Activated effector memory CD4-positive, alpha-beta T cell treated with anti-CD3 and anti-CD28 coated beads, Interleukin-2, amount 50 U/mL, for 16 hours (primary cell): ENCODE results near the gene GNL2.
"Not testable (repeated sequence)": the region's sequence is repeated elsewhere in the genome, so short reads cannot be mapped to it uniquely, and the experiment has no call there.

ENCODE experiments used
- DNase-seq: peaks from one replicate; pipeline ENCODE4 v3.0.0-alpha.2; 2020

GNL2 gene

DNA sequence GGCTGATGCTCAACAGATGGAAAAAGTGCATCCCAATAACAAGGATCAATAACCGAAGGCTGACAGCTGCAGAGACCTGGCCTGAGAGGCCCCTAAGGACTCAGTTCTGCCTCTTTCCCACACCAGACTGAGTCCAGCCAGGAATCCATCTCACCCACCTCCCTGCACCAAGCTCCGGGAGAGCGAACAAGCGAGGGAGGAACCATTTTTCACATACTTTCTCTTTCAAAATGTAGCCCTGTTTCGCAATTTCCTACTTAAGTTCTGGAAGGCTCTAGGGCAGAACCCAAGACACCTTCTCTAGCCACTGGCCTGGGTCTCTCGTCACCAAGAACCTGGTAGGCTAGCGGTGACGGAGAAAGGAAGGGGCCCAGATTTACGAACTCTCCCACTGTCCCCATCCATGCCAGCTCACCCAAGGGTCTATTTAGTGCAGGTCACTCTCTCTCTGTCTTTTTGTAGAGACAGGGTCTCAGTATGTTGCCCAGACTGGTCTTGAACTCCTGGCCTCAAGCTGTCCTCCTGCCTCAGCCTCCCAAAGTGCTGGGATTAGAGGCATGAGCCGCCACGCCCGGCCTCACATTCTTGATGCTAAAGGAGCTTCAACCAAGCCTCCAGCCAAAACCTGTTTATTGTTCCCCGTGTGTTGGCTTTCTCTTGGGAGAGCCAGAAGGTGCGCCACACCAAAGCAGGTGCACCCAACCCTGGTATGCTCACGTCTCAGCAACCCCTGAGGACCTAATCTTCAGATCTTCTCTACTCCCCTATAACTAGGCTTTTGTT lies 10.9 kb upstream of the GNL2 start:
- DNase-seq = no peak

DNA sequence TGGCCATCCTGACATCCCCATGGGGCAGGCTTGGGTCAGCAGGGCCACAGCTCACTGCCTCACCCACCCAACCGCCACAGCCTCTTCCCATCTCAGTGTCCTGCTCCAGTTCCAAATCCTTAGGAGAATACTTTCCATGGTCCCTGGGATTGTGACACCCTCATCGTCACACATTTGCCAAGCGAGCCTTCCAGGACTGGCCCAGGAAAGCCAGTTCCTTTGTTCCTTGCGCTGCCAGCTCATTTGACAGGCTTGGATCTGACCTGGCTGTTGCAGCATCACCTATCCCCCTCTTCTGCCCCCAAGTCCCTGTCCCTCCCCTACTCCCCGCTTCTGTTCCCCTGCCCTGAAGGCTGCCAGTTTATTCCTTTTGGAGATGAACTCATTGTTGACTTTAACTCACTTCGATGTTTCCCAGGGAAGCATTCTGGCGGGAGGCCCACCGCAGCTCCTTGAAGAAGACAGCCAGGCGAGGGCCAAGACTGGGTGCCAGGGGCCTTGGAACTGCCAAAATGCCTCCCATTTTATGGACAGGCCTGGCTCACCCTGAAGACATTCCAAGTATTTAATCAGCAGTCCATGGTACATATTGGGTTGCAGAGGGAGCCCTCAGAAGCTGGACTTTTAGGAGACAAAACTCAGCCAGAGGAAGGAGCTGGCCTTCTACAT lies 10.2 kb upstream of the GNL2 start:
- DNase-seq = no peak

DNA sequence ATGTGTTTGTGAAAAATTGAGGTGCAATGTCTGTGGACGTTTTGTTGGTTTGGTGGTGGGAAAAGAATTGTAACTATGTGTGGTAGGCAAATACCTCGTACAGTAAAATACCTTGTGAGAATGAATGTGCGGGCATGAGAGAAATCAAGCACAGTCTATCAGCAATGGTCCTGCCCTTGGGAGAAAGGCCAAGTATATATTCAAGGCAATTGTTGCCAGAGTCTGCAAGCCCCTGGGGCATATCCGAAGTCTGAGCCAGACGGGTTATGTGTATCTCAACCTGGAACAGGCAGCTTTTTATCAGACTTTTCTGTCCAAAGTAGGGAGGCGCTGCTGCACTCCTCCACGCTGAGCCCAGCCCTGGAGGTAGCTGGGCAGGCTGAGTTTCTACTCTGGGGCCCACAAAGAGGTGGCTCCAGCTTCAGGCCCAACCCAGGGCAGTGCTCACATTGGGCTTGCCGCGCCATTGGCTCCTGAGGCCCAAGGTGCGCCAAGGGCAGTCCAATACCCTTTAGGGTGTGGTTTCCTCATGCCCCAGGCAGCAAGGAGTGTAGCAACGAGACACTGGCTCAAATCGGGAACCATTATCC lies 9.4 kb upstream of the GNL2 start:
- no peak for DNase-seq

DNA sequence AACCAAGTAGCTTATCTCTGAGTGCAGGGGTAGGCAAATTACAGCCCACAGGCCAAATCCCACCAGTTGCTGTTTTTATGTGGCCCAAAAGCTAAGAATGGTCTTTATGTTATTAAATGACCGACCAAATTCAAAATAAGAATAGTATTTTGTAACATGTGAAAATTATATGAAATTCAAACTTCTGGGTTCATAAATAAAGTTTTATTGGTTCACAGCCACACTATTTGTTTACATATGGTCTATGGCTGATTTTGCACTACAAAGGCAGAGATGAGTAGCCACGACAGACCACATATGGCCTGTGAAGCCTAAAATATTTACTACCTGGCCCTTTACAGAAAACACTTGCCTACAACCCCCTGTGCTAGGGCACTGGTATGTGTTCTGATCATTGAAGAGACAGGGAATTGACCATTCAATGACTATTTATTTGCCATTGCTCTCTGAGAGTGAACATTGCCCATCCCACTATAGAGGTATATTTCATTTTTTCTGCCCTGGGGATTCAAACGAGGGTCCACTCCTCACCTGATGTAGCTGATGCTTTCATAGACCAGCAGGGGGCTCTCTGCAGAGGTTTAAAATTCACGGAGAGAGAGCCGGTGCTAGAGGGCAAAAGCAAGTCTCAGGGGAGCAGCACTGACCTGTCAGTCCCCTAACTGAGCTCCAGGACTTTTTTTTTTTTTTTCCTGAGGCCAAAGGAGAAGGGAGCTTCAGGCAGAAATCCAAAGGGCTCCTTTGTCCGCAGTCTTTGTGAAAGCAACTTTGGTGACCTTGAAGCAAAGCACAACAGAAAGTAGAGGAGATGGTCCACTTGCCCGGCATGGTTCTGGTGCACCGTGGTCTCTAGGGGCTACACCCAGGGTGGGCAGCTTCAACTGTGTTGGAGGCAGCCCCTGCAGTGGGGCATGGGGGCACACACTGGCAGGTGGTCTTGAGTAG lies 7.3 kb upstream of the GNL2 start:
- peak; percentile 70 for DNase-seq

DNA sequence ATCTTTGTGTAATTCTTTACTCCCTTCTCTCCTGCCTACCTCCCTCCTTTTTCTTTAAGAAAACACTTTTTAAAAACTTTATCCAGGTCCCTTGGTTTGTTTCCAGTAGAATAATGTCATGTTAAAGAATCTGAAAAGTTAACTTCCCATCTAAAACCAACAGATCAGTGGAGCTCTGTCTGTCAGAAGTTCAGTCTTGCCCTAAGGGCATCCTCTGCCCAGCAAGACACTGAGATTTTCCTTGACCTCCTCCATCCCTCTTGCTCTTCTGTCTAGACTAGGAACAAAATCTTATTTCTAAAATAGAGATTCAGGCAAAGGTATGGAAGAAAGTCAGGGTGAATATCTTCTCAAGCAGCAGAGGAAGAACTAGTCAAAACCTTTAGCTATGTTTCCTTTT lies 5.7 kb upstream of the GNL2 start:
- no peak for DNase-seq

DNA sequence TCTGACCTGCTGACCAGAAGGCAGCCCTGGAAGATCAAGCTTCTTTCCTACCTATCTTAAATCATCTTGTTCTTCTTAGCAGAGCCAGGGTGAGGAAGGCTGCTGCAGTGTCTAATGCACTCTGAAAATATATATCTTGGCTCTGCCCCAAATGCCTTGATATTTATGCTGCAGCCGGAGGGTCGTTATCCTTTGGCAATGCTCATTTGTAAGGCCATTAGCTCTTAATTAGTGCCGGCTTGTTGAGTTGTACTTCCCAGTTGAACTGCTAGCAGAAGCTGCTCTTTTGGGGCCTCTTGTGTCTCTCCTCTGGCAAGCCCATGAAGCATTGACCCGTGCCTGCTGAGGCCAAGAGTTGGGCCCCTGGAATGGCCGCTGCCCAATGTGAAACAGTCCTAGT lies 4.2 kb upstream of the GNL2 start:
- DNase-seq = no peak

DNA sequence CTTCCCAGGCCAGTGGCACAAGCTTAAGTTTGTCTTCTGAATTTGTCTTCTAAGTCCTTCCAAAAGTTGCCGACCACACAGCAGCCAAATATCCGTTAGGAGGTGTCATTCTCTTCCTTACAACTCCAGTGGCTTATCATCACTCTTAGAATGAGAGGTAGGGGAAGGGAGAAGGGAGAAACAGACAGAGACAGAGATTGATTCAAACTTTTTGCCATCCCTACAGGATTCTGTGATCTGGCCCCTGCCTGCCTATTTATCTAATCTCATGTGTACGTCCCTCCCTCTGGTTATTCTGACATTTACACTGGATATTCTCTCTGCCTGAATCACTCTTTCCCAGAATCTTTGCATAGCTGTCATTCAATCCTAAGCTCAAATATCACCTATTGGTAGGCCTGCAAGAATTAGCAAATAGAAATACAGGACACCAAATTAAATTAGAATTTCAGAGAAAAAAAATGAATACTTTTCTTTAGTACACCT lies 488 bp upstream of the GNL2 start:
- no peak for DNase-seq

DNA sequence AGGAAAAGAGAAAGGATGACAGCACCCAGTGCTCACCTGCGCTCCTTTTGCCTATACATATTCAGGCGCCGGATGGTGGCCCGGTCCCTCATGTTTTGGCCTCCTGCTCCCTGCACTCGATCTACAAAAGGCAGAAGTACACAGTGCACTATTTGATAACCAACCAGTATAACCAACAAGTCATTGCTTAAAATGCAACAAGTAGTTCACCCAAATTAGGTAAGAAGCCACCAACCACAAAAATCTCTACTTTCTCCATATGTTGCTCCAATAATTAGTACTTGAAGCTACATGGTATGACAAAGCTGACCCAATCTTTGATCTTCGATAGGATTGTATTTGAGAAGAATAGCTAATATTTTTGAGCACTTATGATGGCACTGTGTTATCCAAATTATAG lies 2.0 kb downstream of the GNL2 start:
- no peak for DNase-seq

DNA sequence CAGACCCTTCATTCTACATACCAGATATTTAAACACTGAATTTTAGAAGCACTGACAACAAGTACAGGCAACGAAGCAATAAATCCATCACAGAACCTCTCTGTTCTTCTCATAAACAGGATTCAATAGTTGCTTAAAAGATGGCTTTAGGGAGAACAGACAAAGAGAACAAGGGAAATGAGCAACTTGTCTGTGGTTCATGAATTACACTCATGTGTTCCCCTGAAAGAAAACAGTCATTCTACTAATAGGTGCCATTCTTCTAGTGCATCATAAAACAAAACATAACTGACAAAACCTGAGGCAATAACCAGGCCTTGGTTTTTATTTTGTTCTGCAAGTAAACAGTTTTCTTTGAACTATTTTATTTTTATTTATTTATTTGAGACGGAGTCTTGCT lies 6.8 kb downstream of the GNL2 start:
- DNase-seq = no peak

DNA sequence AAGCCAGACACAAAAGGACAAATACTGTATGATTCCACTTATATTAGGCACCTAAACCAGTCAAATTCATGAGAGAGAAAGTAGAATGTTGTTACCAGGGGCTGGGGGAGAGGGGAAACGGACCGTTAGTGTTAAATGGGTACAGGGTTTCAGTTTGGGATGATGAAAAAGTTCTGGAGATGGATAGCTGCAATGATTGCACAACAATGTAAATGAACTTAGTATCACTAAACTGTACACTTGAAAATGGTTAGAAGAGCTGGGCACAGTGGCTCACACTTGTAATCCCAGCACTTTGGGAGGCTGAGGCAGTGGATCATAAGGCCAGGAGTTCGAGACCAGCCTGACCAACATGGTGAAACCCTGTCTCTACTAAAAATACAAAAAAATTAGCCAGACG lies 11.2 kb downstream of the GNL2 start:
- not testable (repeated sequence) for DNase-seq

DNA sequence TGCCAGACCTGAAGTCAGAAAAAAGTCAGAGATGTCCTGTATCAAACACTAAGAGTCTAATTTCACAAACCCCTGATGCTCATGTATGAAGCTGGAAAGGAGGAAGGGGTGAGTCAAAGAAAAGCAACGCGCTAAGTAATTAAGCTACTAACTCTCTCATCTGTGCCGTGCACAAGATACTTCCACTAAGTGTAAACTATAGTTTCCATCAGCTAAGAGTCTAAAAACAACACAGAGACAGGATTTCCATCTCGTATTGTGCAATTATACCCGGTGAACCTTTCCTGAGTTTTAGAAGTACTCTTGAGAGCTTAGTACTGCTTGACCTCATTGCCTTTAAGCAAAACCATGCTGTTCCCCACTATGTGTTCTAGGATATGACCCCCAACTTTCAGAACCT lies 20.0 kb downstream of the GNL2 start:
- no peak for DNase-seq

DNA sequence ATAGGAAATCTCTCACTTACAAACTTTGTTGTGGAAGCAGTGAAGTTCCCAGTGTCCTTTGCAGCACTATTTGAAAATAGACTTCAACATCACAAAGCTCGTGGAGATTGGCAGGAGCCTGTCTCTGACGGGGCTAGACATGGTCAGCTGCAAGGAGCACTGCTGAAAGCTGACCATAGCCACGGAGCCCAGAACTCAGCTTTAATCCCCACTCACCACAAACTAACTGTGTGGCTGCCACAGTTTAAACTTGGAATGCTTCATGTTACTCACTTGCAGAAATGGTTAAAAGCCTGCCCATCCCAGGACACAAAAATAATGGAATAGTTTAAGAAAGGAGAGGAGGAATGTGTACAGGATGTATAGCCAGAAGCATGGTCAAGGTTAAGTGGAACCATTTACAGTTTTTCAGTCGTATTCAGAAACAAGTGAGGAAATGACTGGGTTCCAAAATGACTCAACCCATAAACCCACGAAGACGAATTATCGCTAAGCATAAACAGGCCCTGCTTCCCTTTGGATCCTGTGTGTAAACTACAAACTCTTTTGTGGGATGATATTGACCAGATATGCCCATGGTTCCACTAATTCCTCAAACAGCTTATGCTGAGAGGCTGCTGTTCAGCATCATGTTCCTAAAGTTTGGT lies 20.8 kb downstream of the GNL2 start:
- no peak for DNase-seq

DNA sequence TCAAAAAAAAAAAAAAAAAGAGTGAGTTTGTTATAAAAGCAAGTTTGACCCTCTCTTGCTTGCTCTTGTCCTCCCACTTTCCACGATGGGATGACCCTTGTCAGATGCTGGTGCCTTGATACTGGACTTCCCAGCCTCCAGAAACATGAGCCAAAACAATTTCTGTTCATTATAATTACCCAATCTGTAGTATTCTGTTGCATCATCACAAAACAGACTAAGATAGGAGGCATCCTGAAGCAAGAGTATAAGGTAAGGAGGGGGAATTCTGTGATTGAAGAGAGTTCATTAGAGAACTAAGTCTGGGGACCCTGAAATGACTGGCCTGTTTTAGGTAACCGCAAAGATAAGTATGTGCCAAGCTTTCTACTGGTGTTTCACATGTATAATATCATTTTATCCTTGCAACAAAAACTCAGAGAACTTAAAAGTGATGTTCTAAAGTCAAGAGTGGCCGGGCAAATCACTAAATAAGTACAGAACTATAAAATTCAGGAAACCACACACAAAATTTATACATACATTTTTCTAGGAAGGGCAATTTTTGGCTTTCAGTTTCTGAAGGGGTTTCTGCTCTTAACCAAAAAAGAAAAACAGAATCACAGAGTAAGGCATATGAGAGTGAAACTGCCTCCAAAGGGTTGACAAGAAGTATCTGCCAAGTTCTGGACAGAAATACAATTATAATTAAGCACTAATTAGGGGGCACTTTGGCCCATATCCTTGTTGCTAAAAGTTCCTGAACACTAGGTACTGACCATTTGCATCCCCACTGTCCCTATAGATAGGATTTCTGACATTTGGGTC lies 25.0 kb downstream of the GNL2 start:
- DNase-seq = no peak

DNA sequence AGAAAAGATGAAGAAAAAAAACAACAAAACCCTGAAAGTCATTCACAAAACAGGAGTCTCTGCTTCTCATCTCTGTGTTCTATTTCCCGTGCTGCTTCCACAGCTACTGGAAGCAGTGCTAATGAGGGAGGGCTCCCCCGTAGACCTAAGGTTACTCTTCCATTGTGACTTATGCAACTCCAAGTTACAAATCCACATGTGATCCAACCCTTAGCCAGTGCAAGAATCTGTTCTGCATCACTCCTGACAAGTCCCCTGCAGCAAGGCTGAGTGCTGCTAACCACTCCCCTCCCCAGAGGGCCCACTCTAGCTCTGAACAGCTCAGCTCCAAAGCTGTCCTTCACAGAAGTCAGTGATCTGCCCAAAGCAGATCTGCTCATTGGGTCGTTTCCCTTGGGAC lies 28.7 kb downstream of the GNL2 start:
- DNase-seq = no peak

DNA sequence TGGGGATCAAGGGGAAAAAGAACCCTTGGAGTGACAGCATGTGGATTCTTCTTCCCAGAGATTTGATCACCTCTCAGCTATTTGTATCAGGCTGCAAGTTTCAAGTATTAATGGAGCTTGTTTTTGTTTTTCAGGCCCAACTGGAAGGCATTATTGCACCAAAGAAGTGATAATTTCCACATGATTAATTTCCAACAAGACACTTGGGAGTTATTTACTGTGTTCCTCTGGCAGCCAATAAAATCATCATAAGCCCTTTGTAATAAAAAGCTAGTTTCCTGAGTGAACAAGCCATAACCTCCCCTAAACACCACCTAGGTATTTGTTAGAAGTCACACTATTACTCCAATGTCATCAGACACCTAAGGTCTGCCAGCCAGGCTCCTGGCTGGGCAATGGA lies 30.8 kb downstream of the GNL2 start:
- no peak for DNase-seq

DNA sequence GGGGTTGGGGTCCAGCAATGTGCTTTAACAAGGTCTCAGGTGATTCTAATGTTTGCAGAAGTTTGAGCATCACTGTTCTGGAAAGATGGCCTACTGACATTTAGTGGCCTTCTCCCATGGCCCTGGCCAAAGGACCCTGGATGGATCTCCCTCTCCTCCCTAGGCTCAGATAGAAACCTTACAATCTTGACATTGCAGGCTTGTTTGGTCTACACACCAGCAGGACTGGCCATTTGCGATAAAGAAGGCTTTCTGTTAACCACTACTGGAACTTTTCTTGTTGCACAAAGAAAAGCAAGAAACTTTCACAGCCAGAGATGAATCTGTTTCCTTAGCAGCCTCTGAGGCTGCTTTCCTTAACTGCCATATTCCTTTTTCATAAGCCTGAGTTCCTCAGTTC lies 32.8 kb downstream of the GNL2 start:
- no peak for DNase-seq

DNA sequence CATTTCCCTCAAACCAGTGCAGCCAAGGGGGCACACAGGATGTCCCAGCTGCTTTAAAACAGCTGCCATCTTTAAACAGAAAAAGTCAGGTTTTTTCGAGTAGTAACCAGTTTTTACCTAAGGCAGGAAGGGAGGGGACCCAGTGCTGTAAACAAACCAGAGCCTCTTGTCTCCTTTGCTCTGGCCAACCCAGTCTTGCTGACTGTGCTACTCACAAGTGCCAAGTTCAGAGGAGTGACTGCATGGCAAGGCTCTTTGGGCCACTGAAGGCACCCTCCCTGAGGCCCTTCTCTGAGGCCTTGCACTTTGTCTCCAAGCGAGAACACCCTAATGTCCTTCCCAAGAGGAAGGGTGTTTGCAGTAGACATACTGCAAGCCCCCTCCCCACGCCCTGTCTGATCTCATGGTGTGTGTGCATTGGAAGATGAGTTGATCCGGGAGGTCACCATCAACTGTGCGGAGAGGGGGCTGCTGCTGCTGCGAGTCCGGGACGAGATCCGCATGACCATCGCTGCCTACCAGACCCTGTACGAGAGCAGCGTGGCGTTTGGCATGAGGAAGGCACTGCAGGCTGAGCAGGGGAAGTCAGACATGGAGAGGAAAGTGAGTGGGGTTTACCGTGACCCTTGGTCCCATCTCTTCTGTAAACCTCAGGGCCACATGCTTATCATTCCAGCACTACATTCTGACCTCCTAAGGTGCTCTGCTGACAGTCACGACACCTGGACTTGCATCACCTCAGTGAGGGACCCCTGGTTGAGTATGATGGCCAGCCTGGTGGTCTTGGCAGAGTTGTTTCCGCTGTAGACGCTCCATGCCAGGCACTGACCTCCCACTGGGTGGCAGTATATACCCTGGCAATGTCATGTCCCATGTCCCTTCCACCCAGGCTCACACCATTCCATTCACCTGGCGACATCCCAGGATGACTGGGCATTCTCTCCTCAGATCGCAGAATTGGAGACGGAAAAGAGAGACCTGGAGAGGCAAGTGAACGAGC lies 34.3 kb downstream of the GNL2 start:
- DNase-seq = peak; percentile 66

DNA sequence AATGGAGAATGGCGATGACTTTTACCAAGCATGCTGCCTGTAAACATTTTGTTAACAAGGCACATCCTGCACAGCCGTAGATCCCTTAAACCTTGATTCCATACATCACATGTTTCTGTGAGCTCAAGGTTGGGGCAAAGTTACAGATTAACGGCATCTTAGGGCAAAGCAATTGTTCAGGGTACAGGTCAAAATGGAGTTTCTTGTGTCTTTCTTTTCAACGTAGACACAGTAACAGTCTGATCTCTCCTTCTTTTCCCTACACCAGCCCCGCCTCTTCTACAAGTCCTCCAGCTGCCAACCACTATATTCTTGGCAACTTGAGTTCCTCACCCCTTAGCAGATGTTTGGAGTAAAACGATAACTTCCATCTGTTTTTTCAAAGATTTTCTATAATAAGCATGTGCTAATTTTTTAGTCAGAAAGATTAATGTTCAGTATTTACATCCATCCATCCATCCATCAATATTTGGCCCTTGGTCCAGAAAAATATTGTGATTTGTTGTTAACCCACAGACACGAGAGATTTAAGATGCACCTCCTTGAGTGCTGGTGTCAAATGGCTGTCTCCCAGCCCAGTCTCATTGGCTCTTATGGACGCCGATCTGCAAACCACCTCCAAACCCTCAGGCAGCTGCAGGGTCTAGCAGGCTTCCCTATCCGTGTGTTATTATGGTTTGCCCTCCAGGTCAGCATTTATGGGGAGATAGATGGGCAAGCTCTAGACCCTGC lies 35.2 kb downstream of the GNL2 start:
- no peak for DNase-seq

DNA sequence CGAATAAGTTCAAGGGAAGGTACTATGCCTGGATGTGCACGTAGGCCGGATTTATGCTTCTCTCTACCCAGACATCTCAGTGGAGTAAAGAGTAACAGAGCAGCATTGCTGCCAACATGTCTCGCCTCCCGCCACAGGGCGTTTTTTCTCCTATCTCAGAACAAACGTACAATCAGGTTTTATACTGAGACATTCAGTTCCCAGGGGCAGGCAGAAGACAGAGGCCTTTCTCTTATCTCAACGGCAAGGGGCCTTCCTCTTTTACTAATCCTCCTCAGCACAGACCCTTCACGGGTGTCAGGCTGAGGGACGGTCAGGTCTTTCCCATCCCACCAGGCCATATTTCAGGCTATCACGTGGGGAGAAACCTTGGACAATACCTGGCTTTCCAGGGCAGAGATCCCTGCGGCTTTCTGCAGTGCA lies 35.8 kb downstream of the GNL2 start:
- not testable (repeated sequence) for DNase-seq

DNA sequence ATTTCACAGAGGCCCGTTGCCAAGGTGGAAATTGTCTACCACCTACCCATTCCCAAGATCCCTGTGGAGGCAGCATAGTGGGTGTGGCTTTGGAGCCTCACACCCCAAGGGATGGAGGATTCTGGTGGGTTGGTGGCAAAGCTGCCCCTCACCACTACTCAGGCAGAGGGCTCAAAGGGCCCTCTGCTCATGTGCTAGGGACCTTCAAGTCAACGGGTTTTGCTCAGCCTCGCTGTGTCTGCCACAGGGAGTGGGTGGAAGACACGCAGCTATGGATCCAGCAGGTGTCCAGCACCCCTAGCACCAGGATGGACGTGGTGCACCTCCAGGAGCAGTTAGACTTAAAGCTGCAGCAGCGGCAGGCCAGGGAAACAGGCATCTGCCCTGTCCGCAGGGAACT lies 36.7 kb downstream of the GNL2 start:
- no peak for DNase-seq
